Activated gamma-delta T cell treated with Interleukin-2 at 50 U/mL for 16 hours (primary cell): Measurements from ENCODE around the gene TPD52L1.

Experiments
- DNase-seq: peaks from one replicate; pipeline ENCODE4 v3.0.0-alpha.2; 2020

Gene TPD52L1

DNA sequence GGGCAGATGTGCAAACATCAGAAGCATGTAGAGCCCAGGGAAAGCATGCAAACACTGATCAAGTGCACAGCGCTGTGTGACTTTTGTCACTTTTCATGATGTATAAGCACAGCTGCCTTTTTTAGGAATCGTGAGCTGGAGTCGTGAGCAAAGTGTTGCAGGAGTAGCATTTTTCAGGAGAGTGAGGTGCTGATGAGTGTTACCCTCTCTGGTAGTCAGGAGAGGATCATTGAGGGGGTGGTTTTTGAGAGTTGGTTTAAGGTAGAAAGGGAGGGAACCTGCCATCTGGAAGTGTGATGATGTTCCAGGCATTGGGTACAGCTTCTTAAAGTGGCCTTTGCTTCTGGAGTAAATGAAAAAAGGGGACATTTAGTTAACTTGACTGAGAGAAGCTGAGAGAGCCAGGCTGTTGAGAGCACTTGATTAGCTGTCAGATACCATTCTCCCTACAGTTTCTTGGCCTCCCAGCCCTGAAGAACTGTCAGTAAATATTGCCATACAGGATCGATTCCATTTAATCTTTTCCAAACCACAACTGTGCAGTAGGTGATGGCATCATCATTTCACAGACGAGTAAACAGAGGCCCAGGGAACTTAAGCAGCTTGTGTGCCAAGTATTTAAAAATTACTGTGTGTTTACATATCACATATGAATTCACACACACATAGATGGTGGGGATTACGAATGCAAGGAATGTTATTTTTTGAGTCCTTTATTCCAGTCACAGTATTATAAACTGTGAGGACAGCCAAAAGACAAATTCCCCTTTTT lies 28.9 kb downstream of the TPD52L1 start:
- no peak for DNase-seq

DNA sequence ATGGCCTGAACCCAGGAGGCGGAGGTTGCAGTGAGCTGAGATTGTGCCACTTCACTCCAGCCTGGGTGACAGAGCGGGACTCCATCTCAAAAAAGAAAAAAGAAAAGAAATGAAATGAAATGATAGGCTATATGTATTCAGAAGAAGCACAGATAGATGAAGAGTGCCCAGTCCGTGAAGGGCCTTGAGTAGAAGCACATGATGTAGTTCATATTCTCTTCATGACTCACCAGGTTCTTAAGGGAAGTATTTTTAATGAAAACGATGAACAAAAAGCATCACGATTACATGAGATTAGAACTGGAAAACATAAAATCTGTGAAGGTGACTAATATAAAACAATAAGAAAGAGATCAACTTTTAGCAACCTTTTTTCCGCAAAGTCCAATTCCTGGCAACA lies 29.8 kb downstream of the TPD52L1 start:
- no peak for DNase-seq

DNA sequence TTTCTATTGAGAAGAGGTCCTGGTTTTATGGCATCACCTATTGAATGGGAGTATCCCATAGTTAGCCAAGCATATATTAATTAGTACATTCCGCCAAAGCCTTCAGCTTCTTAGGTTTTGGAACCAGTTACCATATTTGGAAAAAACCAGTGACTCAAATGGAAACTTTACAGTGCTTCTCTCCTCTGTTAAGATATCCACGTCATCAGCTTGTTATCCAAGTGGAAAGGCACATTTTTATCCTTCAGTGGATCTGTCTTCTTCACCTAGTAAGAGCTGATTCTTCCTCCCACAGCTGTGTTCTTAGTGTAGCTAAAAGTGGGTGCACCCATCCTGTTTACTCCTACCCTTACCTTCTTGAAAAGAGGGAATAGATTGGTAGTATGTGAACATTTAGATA lies 34.5 kb downstream of the TPD52L1 start:
- DNase-seq: no peak

DNA sequence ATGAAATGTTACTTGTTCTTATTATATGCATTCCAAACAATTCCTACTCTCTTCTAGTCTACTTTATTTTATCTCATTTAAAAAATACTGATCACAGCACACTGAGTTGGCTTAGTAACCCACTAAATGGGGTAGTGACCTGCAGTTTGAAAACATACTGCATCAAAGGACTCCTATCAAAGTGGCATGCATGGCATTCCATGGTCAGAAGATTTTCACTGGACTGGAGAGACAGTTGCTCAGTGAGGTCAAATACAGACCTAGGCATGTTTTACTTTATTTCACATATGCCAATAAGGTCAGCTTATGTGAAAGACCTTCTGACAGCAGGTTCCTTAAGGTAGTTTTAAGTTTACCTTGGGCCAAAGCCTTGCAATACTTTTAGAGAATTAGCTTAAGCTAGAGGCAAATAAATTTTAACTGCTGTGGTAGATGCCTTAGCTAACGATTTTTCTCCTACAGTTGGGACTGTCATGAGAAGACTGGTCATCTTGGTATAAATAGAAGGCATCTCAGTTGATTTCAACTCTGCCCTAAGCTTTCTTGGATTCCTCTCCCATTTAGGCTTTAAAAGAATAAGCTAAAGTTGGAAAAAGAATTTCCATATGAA lies 35.1 kb downstream of the TPD52L1 start:
- no peak for DNase-seq

DNA sequence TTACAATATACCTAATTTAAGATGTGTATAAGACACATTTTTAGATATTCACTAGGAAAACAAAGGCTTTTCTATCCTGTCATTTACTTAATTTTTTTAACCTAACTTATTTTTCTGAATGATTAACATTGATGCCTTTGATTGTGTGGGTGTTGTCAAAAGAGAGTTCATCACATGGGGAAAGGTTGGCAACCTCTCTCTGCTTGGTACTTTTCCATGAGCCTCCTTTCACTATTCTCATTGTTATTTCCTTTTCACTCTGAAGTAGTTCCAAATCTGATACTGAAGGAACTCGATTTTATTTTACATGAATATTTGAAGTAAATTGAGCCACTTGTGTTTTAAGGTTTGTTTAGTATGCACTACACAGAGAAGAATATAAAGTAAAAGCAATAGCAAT lies 35.9 kb downstream of the TPD52L1 start:
- DNase-seq: no peak

DNA sequence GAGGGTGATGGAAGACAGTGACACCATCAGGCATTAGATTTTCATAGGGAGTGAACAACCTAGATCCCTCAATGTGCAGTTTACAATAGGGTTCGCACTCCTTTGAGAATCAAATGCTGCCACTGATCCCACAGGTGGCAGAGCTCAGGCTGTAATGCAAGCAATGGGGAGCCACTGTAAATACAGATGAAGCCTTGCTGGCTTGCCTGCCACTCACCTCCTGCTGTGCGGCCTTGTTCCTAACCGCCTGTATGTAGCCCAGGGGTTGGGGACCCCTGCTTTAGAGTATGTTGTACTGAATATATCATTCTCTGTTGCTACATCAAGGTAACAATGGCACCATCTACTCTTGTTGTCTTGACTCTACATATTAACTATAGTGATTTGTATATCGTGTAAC lies 37.1 kb downstream of the TPD52L1 start:
- no peak for DNase-seq

DNA sequence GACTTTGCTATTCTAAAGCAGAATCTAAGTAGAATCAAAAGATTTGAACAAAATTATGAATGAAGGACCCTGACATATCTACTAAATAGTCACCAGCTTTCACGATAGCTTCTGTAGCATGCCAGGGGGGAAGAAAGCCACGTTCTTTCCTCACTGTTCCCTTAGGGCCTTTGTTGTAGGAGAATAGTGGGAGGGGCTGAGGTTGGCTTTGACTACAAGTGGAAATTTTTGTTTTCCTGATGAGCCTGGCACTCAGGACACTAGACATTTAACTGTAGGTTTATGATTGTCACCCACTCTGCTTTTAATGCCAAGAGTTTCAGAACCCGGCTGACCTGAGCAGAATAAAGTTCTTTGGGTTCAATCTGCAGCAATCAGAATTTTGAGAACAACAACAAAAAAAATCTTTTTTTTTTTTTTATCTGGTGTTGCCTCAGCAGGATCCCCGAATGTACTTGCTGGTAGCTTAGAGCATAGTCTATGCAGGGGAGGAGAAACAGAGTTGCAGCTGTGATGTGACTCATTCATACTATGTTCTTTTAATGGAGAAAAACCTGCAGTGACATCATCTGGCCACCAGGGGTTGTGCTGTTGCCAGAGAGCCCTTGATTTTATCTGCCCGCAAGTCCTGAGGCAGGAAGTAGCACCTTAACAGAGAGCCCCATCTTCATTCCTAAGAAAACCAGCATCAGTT lies 38.5 kb downstream of the TPD52L1 start:
- DNase-seq: peak; percentile 37

DNA sequence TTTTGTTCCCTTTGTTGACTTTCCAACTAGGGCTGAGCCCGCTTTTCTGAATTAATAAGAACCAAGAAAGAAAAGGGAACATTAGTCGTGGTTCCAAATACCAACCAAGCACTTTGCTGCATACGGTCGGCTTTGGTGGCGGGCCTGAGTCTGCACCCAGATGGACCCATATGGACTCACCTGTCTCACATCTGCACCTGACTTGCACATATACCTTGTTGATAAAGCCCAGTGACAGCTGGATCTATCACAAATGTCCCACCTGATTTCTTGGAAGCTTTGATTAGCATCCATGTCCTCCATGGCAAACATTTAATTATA lies 39.0 kb downstream of the TPD52L1 start:
- no peak for DNase-seq

DNA sequence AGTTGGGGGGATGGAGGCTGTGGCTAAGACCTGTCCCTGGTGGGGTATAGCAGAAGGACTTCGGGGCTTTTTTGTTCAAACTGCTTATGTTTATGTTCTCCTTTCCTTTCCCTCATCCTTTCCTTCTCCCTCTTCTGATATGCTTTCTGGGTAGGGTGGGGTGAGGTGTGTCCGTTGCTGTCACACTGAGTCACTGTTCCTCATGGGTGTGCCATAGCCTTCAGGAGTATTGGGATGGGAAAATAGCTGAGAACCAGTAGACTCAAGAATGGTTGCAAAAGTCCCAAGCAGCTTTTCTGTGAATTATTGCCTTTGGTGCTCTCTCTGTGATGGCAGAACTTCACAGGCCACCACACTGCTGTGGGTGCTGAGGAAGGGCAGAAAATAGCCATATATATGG lies 39.6 kb downstream of the TPD52L1 start:
- DNase-seq: no peak

DNA sequence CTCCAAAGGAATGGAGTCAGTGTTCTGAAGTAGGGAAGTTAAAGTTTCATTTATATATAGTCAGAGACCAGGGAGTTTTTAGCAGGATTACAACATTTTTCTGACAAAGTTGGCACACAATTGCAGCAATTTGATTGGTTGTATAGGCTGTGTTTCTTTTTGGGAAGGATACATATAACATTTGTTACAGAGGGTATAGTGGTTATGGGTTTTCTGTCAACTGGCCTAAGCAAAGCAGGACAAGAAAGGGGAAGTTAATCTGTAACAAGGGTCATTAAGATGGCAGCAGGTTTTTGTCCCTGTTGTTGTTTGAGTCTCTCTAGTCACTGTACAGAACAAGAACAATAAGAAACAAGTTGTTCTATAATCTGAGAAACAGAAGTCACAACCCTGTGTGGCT lies 41.4 kb downstream of the TPD52L1 start:
- DNase-seq: no peak

DNA sequence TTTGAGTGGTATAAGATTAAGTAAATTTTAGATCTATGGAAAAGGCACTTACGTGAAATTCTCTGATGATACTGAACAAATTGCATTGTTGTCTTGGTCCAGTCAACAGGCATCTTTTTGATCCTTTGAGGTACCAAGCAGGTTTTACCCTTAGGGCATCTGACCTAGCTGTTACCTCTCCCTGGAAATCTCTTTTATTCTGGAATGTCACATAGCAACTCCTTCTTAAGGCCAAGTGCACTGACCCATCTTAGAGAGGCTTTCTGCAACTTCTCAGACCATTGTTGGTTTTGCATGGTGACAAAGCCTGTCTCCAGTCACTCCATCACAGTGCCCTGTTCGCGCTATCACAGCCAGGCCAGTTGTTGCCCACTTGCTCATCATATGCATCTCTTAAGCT lies 42.0 kb downstream of the TPD52L1 start:
- DNase-seq: no peak

DNA sequence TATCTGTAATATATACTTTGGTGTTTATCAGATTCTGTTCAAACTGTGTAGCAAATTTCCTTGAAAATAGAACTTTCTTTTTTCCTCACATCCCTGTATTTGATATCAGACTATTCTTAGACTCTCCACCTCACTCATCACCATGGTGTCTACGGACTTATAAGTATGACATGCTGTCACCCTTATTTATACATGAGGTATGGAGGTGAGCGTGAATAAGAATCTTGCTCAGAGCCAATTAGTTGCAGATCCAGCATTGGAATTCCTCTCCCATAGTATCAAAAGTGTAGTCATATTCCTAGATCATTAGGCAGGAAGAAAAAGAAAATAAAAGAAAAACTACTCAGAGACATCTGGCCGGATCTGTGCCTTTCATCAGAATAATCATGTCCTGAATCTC lies 43.0 kb downstream of the TPD52L1 start:
- no peak for DNase-seq

DNA sequence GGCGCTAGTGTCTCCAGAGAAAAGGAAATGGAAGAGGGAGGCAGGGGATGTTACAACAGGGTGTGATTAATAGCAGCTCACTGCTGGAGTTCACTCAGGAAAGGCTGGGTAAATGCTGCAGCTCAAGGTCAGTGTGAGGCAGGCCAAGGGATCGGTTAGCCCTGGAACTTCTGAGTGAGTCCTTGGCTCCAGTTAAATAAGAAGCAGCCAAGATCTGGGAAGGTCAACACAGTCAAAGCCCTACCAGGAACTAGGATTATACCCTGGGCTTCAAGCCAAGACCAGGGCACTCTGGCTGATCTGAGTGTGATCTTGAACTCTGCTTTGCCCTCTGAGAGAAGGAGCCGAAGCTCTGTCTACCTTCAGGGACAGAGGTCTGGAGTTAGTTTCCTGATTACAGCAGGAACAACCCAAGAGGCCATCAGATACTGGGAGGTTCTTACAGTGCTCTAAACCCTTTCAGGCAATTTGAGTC lies 44.3 kb downstream of the TPD52L1 start:
- DNase-seq: no peak

DNA sequence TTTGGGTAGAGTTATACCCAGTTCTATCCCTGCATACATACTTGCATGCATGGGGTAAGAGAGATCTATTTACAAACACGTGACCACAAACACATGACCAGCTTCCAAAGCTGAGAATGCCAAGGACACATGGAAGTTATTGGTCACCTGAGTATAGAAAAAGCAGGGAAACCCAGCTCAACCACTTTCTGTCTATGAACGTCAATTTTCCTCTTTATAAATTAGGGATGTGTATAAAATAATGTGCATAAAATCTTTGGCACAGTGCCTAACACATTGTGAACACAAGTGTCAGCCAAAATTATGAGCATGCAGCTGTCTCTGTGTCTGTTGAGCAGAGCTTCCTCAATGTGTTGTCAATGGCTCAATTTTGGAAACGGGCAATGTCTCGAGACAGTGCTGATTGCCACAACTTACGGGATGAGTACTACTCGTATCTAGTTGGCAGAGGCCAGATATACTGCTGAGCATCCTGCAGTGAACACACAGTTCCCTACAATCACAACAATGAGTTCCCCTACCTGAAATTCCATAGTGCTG lies 44.9 kb downstream of the TPD52L1 start:
- DNase-seq: no peak

DNA sequence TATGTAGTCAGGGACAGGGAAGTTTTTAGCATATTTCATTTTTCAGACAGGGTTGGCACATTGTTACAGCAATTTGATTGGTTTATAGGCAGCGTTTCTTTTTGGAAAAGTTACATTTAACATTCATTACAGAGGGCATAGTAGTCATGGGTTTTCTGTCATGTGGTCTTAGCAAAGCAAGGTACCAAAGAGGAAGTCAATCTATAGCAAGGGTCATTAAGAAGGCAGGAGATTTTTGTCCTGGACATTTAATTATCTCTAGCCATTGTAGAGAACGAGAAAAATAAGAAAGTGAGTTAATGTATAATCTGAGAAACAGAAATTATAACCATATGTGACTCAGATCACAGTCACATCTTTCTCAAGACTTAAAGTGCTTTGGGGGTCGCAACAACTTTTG lies 47.4 kb downstream of the TPD52L1 start:
- no peak for DNase-seq

DNA sequence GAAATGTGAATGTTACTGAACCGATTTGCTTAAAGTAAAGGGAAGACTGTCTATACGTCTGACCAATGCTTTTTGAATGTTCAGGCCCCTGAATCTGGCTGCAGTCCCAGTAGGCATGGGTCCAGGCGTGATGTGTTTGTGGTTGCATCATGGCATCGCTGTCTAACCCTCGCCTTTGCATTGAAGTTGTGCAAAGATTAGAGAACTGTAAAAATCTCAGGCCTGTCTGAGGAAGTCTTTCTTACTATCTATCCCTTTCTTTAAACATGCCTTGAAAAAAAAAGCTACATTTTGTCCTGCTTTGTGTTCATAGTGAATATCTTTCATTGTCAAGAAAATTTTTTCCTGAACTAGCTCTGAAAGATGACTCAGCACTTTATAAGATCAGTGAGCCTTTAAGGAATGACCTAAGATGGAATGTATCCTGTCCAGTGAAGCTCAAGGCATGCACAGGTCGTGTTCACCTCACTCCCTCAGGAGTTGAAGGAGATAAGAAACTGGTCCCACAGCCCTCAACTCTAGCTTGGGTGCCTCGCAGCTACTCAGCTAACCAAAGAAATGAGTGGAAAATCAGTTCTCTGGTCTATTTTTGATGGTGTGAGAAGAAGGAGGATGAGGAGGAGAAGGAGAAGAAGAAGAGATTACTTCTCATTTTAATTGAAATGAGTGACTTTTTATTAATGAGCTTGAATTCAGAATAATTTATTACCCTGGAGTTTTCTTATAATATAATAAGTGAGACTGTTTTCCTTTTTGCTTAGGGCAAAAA lies 48.6 kb downstream of the TPD52L1 start:
- DNase-seq: no peak

DNA sequence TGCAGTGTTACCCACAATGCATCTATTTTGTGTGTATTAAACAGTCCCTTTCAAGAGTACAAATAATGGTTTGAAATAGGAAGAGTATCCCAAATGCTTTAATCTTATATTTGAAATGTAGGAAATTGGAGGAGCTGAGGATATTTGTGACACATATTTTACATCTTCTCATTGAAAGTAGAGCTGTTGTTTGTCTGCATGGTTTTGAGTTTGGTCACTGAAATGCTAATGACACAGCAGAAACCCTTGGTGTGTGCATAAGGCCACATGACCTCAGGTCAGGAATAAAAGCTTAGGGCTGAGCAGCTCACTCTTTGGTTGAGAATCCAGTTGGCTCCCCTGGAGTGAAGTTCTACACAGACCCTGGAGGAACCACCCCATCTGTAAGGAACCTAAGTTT lies 49.8 kb downstream of the TPD52L1 start:
- DNase-seq: no peak

DNA sequence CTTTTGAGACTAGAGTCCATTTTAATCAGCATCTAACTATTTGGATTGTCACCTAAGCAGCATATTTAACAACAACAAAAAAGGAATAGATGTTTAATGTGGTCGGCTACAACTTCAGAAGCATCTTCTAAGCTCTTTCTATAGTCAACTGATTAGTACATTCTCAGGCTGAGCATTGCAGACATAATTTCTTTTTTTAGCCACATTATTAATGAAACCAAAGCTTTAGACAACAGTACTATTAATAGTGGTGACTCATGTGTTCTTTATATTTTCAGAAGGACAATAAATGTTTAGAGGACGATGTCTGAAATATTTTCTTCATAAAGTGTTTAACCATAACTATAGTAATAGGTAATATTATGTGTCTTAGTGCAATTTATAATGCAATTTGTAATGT lies 52.4 kb downstream of the TPD52L1 start:
- no peak for DNase-seq

DNA sequence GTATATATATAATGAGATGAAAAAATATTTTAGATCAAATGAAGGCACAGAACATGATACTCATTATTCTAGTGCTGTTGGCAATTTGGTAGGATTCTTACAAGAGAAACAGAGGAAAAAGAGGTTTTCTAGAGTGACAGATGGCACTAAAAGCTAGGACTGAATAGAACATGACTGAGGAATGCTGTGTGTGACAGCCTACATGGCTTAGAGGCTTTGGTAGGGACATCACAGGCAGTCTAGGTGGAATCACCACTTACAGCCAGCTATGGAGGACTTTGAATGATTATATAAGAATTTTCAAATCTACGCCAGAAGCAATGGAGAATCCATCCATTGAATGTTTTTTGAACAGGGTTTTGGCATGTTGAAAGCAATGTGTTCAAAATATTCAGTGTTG lies 52.8 kb downstream of the TPD52L1 start:
- no peak for DNase-seq

DNA sequence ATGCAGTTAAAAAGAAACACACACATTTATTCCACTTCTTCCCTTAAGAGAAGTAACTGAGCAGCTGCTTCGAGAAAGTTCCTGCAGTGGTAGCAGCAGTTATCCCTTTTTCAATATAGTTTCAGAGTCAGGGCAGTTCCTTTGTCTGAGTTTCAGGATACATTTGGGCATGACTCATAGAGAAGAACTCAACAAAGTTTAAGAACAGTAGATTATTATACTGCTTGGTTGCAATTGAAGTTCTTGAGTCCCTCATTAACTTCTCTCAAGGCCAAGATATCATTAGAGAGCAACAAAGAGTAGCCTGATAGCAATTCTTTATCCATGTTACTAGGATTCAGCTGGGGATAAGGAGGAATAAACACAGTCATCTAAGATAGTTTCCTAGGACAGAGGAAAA lies 54.4 kb downstream of the TPD52L1 start:
- no peak for DNase-seq

DNA sequence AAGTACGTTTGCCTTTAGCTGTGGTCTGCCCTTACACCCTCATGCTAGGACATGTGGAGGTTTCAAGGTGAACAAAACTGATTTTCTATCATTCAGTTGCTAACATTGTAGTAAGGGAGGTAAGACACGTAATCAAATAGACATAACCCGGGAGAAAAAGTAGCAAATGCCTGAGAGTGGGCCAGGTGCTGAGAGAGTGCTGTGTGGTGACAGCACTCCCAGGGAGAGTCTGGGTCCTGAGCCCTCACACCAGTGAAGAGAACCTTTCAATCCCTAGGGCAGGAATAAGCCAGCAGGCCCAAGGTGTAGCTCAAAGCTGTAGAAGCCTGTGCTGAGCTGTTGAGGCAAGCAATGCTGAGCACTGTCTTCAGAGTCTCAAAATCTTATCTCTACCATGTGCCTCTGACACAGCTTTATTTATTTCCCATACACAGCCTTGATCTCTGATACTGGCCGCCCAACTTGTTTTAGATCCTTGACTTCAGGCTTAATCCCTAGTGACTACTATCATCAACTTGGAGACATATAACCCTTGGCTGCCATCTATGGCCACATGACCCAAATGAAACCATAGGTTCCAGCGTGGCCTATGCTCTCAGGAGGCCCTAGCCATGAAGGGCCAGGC lies 55.2 kb downstream of the TPD52L1 start:
- DNase-seq: no peak

DNA sequence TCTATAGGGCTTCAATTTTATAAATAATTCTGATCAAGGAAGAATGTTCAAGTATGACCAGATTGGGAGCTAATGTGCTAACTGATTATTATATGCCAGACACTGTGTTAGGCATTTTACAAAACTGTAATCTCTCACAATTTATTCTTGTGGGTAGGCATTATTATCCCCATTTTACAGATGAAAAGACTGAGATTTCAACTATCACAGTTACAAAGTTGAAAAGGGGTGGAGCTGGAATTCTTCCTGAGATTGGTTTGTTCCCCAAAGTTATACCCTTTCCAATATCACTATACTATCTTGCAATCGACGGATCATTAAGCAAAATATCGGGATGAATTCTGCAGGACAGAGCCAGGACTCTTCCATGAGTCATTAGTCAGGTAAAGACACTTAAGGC lies 57.1 kb downstream of the TPD52L1 start:
- no peak for DNase-seq

DNA sequence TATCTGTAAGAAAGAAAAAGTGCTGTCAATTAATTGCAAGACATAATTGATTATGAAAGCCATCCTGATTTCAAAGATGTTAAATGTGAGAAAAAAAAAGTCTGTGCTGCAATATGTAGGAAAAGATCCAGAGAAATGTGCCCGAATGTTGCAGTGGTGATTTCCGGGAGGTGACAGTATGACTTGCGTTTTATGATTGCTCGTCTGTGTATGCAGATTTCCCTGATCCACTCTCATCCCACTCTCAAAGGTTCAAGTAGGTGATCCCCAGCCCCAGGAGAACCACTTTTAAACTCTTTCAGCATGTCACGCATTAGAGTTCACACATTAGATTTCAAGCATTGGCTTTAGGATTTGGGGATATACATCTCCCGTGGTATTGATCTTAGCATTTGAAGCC lies 57.8 kb downstream of the TPD52L1 start:
- no peak for DNase-seq
